Tibial artery (tissue), 4 donors: ENCODE data around the gene PIGH.

Experiments
- DNase-seq, 2 donors: peaks; one replicate each; pipeline ENCODE4 v3.0.0-alpha.2; 2019
- H3K27ac ChIP-seq, 2 donors: fragments of 200-600 bp; sonication (generic) in 1 of 2; 1 replicate in 1 of 2; 2 replicates in 1 of 2; pipeline ENCODE4 v1.5.1; 2018 to 2019; ENCODE audit warnings: mild to moderate bottlenecking in 1 of 2
- H3K27me3 ChIP-seq, 2 donors: fragments of 200-600 bp; sonication (generic) in 1 of 2; one replicate each; pipeline versions ENCODE4 v1.5.1 to v1.6.0; 2016 to 2019
- H3K36me3 ChIP-seq, 3 donors: fragments of 200-600 bp; sonication (generic) in 2 of 3; one replicate each; pipeline ENCODE4 v1.5.1; 2016 to 2019; ENCODE audit warnings: mild to moderate bottlenecking in 2 of 3
- H3K4me1 ChIP-seq, 4 donors: fragments of 200-600 bp; sonication (generic) in 2 of 4; 1 replicate in 3 of 4; 2 replicates in 1 of 4; pipeline ENCODE4 v1.5.1; 2016 to 2019
- H3K4me3 ChIP-seq, 2 donors: fragments of 200-600 bp; sonication (generic) in 1 of 2; 1 replicate in 1 of 2; 2 replicates in 1 of 2; pipeline ENCODE4 v1.5.1; 2018 to 2019; ENCODE audit warnings: mild to moderate bottlenecking in 2 of 2
- H3K9me3 ChIP-seq, 3 donors: fragments of 200-600 bp; sonication (generic) in 1 of 3; one replicate each; pipeline ENCODE4 v1.5.1; 2016 to 2019
- CTCF ChIP-seq, 2 experiments: fragments of 200-600 bp in 1 of 2; fragments of 450-650 bp in 1 of 2; IDR thresholded peaks; one replicate each; pipeline ENCODE4 v1.5.1; 2017 to 2019; ENCODE audit warnings: antibody characterized with exemption in 2 of 2, mild to moderate bottlenecking in 1 of 2, moderate library complexity in 1 of 2
- intact Hi-C: fragments of 100-400 bp; cut with DNase I; formaldehyde crosslinking; loops from one replicate; pipeline ENCODE4 v1.15.0; 2023; ENCODE audit warnings: low total_unique reads

The PIGH gene

DNA sequence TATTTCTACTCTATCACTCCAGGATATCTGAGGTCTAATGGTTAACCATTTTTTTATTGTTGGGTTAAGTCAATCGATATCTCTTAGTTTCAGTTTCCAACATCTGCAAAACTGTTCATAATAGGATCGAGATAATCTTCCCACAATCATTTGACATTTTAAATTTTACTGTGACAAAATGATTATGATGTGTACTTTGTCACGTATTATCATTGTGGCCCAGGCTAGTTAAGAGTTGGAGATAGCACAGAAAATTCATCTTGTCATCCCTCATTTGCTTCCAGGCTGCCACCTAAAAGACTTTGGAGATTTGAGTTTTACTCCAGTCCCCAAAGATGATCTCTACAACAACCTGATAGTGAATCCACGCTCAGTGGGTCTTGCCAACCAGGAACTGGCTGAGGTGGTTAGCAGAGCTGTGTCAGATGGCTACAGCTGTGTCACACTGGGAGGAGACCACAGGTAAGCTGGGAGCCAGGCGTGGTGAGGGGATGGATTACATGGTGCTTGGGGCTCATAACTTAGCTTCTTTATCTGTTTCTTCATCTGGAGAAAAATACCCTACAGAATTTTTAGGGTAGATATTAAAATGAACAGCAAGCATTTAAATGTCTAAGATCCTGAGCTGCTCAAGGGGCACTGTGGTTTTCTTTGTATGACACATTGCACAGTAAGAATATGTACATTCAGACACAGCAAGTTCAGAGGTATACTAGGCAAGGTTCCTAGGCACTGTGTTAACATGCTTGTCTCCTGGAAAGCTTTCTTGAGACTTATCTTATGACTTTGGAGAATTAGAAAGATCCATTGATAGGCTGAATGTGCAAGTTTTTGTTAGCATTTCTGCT is 42.1 kb upstream of the PIGH start:
- Histone ChIP-seq H3K27me3 (no peaks in the 10 kb centered on the region), H3K4me3 (no peak overlapping the region), H3K27ac (no peak overlapping the region), H3K9me3 (no peaks in the 10 kb centered on the region), H3K36me3 (peaks cover under 1 to 17% (median 5%) of the 10 kb centered on the region in 3 donors), H3K4me1 (no peaks in the 10 kb centered on the region)
- DNase-seq = no peak
- intact Hi-C loops = no loop called here
- TF ChIP-seq CTCF (IDR thresholded peaks at IDR 0.05) = no peak

- intact Hi-C loops = no loop called here
- DNase-seq = no peak
- Histone ChIP-seq H3K36me3 (peaks cover 0 to 11% (median 0%) of the 10 kb centered on the region in 3 donors), H3K4me3 (no peak overlapping the region), H3K27me3 (no peaks in the 10 kb centered on the region), H3K9me3 (no peaks in the 10 kb centered on the region), H3K27ac (no peak overlapping the region), H3K4me1 (no peaks in the 10 kb centered on the region)
- TF ChIP-seq CTCF (IDR thresholded peaks at IDR 0.05) = no peak
Measured at GRCh38 chr14:67641480-67641879, 41.4 kb upstream of the PIGH start.

DNA sequence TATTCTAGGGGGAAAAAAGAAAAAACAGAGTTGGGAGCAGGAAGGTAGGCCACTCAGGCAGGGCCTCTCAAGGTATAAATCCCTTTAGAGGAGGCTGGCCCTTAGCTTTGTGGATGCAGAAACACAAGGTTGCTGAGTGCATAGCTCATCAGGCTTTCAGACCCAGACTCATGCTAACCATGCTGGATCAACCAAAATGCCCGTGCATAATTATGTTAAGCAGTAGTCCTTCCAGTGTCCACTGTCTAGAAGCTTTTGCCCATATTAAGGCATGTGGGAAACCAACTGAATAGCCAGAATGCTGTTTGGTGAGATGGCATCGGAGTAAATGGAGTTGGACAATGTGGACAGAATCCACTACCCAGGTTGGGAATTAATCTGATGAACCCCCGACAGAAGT is 38.6 kb upstream of the PIGH start:
- Histone ChIP-seq H3K4me1 (no peaks in the 10 kb centered on the region), H3K27me3 (no peaks in the 10 kb centered on the region), H3K36me3 (peaks cover 0 to 5% (median 0%) of the 10 kb centered on the region in 3 donors), H3K4me3 (no peak overlapping the region), H3K27ac (no peak overlapping the region), H3K9me3 (no peaks in the 10 kb centered on the region)
- intact Hi-C loops = no loop called here
- no peak for DNase-seq
- TF ChIP-seq CTCF (IDR thresholded peaks at IDR 0.05) = no peak

GRCh38 chr14:67636361-67636919 is 36.4 kb upstream of the PIGH start:
- no peaks in the 10 kb centered on the region for H3K4me1 ChIP-seq
- no peaks in the 10 kb centered on the region for H3K27me3 ChIP-seq
- no peak for TF ChIP-seq CTCF (IDR thresholded peaks at IDR 0.05)
- DNase-seq = no peak
- H3K27ac ChIP-seq = no peak overlapping the region
- no peaks in the 10 kb centered on the region for H3K9me3 ChIP-seq
- no peak overlapping the region for H3K4me3 ChIP-seq
- intact Hi-C loops = no loop called here
- H3K36me3 ChIP-seq = peaks cover 0 to 5% (median 0%) of the 10 kb centered on the region in 3 donors

DNA sequence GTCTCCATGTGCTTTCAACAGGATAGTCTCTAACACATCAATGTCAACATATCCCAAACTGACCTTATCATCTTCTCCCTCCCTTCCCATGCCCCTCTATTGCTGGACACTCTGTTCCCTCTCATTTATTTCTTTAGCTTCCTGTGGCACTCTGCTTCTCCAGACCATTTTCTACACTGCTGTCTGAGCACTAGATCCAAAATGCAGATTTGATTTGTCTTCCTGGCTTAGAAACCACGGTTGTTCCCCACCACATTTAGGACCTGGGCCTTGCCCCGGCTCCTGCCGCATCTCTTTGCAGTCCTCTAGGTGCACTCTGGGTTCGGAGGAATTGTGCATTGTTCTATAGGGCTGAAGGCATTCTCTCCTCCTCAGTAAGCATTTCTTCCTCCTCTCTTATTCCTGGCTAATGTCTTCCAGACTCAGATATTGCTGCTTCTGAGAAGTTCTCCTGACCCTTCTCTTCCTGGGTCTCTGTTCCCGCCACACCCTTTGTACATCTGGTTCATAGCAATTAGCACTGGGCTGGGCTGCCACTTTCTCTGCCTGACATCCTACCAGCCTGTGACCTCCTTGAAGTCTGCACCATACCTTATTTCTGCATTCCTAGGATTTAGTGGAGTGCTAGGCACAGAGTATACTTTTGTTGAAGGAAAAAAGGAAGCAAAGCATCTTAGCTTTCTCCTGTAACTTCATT is 33.5 kb upstream of the PIGH start:
- intact Hi-C loops = no loop called here
- DNase-seq = no peak

More for the DNA sequence above, 33.5 kb upstream of the PIGH start:
- Histone ChIP-seq H3K27me3 (no peaks in the 10 kb centered on the region), H3K27ac (no peak overlapping the region), H3K36me3 (peaks cover 0 to 5% (median 0%) of the 10 kb centered on the region in 3 donors), H3K9me3 (no peaks in the 10 kb centered on the region), H3K4me1 (no peaks in the 10 kb centered on the region), H3K4me3 (no peak overlapping the region)
- TF ChIP-seq CTCF (IDR thresholded peaks at IDR 0.05) = no peak
